ENCODE data around the gene CCDC80.

The CCDC80 gene

DNA sequence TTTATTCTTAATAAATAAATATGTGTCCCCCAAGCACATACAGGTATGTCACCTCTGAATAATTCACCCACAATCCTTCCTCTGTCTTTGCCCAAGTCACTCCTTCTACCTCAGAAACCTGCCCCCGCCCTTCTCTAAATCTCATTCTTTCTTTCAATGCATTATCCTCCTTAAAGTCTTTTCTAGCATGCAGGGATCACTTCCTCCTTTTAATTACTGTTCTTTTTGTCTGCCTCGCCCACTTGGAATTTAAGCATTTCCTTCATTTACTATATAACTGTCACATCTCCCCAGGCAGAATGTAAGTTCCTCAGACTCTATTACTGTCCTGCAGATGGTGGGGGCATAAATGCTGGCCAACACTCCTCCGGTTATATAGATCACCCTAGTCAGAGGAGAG is 7.8 kb downstream of the CCDC80 start:
- no peak for DNase-seq

GRCh38 chr3:112632596-112632995 is 8.3 kb downstream of the CCDC80 start:
- no peak for DNase-seq

GRCh38 chr3:112631257-112631656 is 9.7 kb downstream of the CCDC80 start:
- no peak for DNase-seq

GRCh38 chr3:112629425-112629824 is 11.5 kb downstream of the CCDC80 start:
- peak; percentile 75 for DNase-seq

- no peak for DNase-seq
Observed at GRCh38 chr3:112627919-112628466, 12.9 kb downstream of the CCDC80 start.

GRCh38 chr3:112627419-112627818 is 13.5 kb downstream of the CCDC80 start:
- DNase-seq = peak; percentile 50

GRCh38 chr3:112623717-112624116 is 17.2 kb downstream of the CCDC80 start:
- DNase-seq = no peak

GRCh38 chr3:112623213-112623612 is 17.7 kb downstream of the CCDC80 start:
- no peak for DNase-seq

DNA sequence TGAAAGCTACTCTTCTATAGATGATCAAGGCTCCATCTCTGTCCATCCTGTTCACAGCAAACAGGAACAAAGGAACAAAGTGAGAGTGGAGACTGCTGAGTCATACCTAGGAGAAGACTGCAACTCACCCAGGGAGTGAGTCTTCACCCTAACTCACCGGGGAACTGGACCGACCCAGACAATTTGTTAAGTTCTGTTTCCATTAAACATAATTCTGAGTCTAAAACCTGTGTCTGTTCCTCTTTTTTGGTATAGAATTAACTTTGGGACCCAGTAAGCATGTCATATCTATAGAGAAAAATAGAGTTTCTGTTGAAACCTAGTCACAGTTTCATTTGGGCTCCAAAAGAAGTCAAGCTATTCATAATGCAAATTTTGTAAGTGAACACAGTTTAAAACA is 21.6 kb downstream of the CCDC80 start:
- no peak for DNase-seq

- DNase-seq = no peak
Observed at GRCh38 chr3:112617285-112617684, 23.7 kb downstream of the CCDC80 start.

DNA sequence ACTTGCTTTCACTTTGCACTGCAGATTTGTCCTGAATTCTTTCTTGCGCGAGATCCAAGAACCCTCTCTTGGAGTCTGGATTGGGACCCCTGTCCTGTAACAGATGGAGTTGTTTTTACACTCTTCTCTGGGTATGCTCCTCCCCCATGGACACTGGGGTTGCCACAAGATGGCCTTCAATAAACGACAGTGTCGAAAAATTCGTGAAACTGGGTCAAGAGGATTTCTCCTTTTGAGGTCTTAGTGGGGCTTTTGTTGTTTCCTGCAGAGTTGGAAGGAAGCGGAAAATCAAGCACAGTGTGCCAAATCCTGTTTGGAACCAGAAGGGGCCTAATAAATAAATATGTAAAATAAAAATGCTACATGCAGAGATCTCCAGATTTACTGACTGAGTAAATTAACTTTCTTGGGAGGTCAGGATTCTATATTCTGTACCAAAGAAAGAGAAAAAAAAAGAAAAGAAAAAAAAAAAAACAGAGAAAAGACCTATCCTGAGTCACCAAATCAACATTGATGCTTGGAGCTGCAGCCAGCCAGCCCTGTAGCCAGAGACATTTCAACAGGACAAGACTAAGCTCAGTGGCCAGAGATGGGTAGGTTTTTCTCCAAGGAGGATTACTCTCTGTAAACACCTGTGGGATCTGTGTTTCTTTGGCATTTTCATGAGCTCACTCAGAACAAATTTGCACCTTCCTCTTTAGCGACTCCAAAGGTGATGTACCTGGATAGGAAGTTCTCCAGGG is 24.8 kb downstream of the CCDC80 start:
- no peak for DNase-seq

DNA sequence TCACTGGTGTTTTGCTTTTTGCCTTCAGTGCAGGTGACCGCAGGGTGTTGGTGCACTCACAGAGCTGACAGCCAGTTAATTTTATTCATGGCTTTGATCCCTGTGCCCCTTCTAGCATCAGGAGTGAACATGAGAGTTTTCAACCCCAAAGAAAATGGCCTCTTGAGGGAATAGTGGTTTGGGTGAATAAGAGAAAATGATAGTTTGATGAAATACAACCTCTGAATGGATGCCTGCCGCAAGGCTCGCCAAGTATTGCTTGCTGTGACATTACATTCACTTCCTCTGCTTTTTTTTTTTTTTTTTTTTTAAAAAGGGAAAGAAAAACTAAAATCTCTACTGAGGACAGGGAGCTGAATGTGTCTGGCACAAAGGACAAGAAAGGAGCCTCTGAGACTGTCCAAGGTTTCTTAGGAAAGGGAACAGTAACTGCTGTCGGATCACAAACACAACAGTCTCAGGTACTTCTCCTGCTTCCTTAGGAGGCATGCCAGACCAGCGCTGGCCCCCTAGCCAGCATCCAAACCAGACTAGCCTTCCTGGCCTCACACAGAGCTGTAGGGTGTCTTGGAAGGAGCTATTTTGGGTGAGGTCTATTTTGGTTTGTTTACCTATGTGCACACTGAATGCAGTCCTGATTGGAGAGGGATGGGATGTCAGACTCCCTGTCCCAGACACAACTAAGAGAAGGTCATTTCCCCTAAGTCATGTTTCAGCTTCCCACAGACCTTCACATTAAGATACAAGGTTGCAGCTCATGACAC is 29.0 kb downstream of the CCDC80 start:
- peak; percentile 28 for DNase-seq

DNA sequence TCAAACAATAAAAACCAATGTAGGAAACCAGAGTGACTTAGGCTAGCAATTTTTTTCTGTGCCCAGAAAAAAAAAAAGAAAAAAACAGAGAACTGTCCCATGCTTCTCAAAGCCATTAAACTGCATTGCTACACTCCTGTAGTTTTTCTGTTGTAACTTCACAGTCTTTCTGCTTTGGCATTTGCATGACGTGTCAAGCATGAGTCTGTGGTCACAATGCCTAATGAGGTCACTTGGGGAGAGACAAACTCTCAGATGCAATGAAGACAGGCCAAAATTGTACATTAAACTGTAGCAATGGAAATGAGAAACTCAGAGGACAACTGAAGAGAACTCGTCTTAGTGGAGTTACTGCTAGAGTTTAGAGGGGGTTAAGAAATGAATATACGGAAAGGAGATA is 30.8 kb downstream of the CCDC80 start:
- no peak for DNase-seq

DNA sequence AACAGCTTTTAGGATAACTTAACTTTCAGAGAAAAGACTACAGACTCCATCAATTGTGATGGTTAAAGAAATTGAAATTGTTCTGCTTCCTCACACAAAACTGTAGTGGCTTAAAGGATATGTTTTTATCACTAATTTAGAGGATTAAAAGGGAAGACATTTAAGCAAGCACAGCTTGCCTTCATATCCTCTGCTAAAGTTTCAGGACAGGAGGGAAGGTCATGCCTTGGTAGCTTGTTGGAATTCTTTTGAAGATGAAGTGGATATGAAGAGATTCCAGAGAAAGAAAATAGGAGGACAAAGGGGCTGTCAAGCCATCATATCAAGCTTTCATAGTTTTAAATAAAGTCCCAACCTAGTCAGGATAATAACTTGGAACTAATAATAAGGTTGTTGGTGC is 33.1 kb downstream of the CCDC80 start:
- no peak for DNase-seq

GRCh38 chr3:112606098-112606497 is 34.8 kb downstream of the CCDC80 start:
- DNase-seq = no peak

DNA sequence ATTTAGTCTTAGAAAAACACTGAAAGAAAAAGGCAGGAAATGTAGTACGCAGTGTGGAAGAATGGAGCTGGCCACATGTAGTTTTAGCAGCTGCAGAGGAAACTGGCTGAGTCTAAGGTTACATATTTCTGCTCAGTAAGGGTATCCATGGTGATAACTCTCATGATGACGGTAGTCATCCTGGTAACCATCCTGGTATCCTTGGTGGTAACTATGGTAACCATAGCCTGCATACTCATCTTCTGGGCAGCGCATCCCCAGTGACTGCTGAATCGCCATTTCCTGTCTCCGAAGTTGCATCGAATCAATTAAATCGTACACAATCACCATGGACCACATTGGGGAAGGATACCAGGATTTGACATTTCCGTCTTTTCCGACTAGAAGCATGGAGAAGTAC is 35.7 kb downstream of the CCDC80 start:
- DNase-seq = peak; percentile 58

GRCh38 chr3:112604536-112604935 is 36.4 kb downstream of the CCDC80 start:
- DNase-seq = no peak

DNA sequence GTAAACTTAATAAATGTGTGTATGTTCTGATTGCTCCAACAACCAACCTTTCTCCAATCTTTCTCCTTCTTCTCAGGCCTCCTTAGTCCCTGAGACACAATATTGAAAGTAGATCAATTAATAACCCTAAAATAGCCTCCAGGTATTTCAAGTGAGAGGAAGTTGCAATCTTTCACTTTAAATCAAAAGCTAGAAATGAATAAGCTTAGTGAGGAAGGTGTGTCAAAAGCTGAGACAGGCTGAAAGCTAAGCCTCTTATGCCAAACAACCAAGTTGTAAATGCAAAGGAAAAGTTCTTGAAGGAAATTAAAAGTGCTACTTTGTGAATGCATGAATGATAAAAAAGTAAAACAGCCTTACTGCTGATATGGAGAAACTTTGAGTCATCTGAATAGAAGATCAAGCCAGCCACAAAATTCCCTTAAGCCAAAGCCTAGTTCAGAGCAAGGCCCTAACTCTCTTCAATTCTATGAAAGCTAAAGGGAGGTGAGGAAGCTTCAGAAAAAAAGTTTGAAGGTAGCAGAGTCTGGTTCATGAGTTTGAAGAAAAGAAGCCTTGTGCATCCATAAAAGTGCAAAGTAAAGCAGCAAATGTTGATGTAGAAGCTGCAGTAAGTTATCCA is 38.6 kb downstream of the CCDC80 start:
- no peak for DNase-seq

DNA sequence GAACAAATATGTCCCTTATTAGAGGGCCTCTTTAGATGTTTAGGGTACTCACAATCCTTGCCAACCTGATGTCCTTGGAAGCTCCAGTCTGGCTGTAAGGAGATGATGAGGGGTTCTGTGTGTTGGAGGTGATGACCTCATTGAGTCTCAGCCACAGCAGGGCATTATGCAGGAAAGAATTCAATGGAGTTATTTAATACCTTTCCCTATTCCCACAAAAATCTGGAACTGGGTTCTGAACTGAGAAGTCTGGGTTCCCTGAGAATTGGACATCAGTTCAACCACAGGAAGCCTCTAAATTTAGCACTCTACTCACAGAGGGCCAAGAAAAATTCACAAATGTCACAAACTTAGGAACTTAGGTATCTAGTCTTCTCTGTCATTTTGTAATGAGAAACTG is 42.2 kb downstream of the CCDC80 start:
- no peak for DNase-seq

DNA sequence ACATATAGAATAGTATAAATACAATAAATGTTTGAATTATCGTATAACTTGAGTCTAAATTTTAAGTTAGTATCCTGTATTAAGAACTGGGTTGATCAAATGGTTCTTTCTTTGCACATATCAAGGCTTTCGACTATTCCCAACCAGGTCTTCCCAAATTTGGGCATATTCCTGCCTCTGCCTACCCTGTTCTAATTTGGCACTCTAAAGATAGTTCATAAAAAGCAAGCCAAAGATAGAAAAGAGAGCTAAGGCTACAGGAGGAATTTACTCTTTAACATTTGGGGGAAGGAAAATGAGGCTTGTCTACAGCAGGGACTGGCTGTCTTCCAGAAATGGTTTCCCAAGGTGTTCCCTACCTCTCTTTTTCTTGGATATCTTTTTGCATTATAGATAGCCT is 43.0 kb downstream of the CCDC80 start:
- DNase-seq = no peak

- DNase-seq = no peak
Observed at GRCh38 chr3:112594856-112595255, 46.1 kb downstream of the CCDC80 start.

GRCh38 chr3:112593258-112593657 is 47.7 kb downstream of the CCDC80 start:
- DNase-seq = no peak

GRCh38 chr3:112587336-112587735 is 53.6 kb downstream of the CCDC80 start:
- no peak for DNase-seq

DNA sequence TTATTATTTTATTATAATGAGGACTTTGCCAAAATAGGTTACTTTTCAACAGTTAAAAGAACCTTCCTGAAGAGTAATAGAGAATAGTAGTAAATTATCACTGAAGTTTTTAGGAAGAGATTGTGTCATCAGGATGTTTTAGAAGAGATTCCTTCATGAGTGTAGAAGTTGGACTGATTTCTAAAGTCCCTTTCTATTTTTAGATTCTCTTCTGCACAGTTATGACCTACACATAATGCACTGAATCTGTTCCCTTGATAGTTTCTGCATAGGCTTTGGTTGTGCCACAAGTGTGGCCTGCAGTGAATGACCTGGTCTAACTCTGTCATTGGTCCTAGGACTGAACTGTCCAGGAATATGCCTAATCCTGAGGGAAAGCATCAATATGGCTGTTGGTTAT is 55.2 kb downstream of the CCDC80 start:
- DNase-seq = no peak

All from femur (tissue), 1 donor.